Ishikawa (cell line): Measurements from ENCODE around the gene FGR.

Source experiments
- CEBPB ChIP-seq: IDR thresholded peaks from 2 replicates; pipeline ENCODE4 v1.6.1; 2012
- CREB1 ChIP-seq: IDR thresholded peaks from 2 replicates; pipeline ENCODE4 v1.6.1; 2012; ENCODE audit warnings: low read depth
- EGR1 ChIP-seq: IDR thresholded peaks from 2 replicates; pipeline ENCODE4 v1.6.1; 2012
- EP300 ChIP-seq: IDR thresholded peaks from 2 replicates; pipeline ENCODE4 v1.6.1; 2012; ENCODE audit warnings: borderline replicate concordance
- FOXM1 ChIP-seq: IDR thresholded peaks from 2 replicates; pipeline ENCODE4 v1.6.1; 2012; ENCODE audit warnings: low read depth, borderline replicate concordance
- MAX ChIP-seq: IDR thresholded peaks from 2 replicates; pipeline ENCODE4 v1.6.1; 2012
- NFIC ChIP-seq: IDR thresholded peaks from 2 replicates; pipeline ENCODE4 v1.6.1; 2012
- RAD21 ChIP-seq: IDR thresholded peaks from 2 replicates; pipeline ENCODE4 v1.6.1; 2012; ENCODE audit warnings: low read depth
- REST ChIP-seq: IDR thresholded peaks from 2 replicates; pipeline ENCODE4 v1.6.1; 2012; ENCODE audit warnings: low read depth, mild to moderate bottlenecking
- TAF1 ChIP-seq: IDR thresholded peaks from 2 replicates; pipeline ENCODE4 v1.6.1; 2012; ENCODE audit warnings: low read depth, mild to moderate bottlenecking
- TCF12 ChIP-seq: IDR thresholded peaks from 2 replicates; pipeline ENCODE4 v1.6.1; 2012; ENCODE audit warnings: low read depth
- TEAD4 ChIP-seq: IDR thresholded peaks from 2 replicates; pipeline ENCODE4 v1.6.1; 2012
- USF1 ChIP-seq: IDR thresholded peaks from 2 replicates; pipeline ENCODE4 v1.6.1; 2012
- YY1 ChIP-seq: IDR thresholded peaks from 2 replicates; pipeline ENCODE4 v1.6.1; 2012; ENCODE audit warnings: low read depth
- ZBTB7A ChIP-seq: IDR thresholded peaks from 2 replicates; pipeline ENCODE4 v1.6.1; 2012; ENCODE audit warnings: low read depth

FGR gene

GRCh38 chr1:27616441-27616840 lies 18.5 kb downstream of the FGR start:
- TF ChIP-seq CEBPB = no peak
- TF ChIP-seq FOXM1 = no peak

- TF ChIP-seq CREB1 = no peak
These were observed 19.4 kb downstream of the FGR start for GRCh38 chr1:27615346-27616192.

- TF ChIP-seq EP300 = no peak
- no peak for TF ChIP-seq TCF12
- no peak for TF ChIP-seq YY1
- TF ChIP-seq RAD21 = no peak
- no peak for TF ChIP-seq CEBPB
- TF ChIP-seq TAF1 = no peak
- TF ChIP-seq USF1 = no peak
- TF ChIP-seq ZBTB7A = no peak
- TF ChIP-seq CREB1 = no peak
- TF ChIP-seq TEAD4 = no peak
- TF ChIP-seq EGR1 = no peak
- no peak for TF ChIP-seq NFIC
- no peak for TF ChIP-seq REST
- no peak for TF ChIP-seq FOXM1
- TF ChIP-seq MAX = no peak
These were observed 20.2 kb downstream of the FGR start for GRCh38 chr1:27614625-27615344.

GRCh38 chr1:27614043-27614624 lies 20.9 kb downstream of the FGR start:
- TF ChIP-seq CREB1 (no peak), ZBTB7A (no peak), EGR1 (no peak), YY1 (no peak), RAD21 (no peak), TCF12 (no peak), EP300 (no peak), USF1 (no peak), MAX (no peak), TAF1 (no peak), FOXM1 (no peak), CEBPB (no peak), TEAD4 (no peak), REST (no peak), NFIC (no peak)

- TF ChIP-seq CEBPB (no peak), TAF1 (no peak), ZBTB7A (no peak), TCF12 (no peak), USF1 (no peak), MAX (no peak), TEAD4 (no peak), EGR1 (no peak), FOXM1 (no peak)
These were observed 22.3 kb downstream of the FGR start for GRCh38 chr1:27612718-27613117.
